GM08714 (cell line): ENCODE measurements around the gene SAMD9L.
"Not testable (repeated sequence)": the region's sequence is repeated elsewhere in the genome, so short reads cannot be mapped to it uniquely, and the experiment has no call there.

Experiments
- H3K4me3 ChIP-seq: fragments of 200-500 bp; sonication (Bioruptor generic); 2 replicates; pipeline ENCODE4 v1.5.1; 2014; ENCODE audit warnings: mild to moderate bottlenecking, low read length, inconsistent platforms
- ZNF274 ChIP-seq: IDR thresholded peaks from 2 replicates; pipeline ENCODE4 v1.6.1; 2012; ENCODE audit warnings: mild to moderate bottlenecking, low read depth, low read length

The SAMD9L gene

DNA sequence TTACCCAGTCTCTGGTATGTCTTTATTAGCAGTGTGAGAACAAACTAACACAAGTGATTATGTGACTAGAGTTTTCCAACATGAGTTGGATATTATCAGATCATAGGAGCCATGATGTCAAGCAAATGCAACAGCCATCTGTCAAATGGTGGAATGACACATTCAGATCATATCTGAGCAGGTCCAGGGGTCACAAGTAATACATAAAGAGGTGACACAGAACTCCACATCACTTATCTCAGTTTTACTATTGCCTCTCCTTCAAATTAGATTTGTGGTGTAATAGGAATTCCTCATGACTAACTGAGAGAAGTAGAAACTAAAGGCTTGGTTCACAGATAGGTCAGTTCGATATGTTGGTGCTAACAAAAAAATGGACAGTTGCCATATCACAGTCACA, 12.2 kb upstream of the SAMD9L start:
- no peak overlapping the region for H3K4me3 ChIP-seq
- no peak for TF ChIP-seq ZNF274

GRCh38 chr7:93159490-93159889, 11.3 kb upstream of the SAMD9L start:
- no peak overlapping the region for H3K4me3 ChIP-seq
- no peak for TF ChIP-seq ZNF274

DNA sequence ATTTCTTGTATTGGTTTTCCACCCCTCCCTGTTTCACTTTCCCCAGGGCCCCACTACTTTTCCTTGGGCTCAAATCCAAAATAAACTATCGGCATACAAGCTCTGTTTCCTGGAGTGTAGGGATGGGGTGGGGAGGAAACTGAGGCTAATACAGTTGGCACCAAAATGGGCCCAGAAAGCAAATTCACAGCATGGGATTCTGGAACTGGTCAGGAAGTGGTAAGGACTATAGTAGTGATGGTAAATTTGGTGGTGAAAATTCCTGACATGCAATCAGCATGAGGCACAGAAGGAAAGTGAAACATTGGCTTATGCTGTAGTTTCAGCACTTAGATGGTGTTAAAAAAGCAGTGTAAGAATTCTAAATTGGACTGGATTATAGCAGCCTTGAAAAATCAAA, 8.7 kb upstream of the SAMD9L start:
- no peak for TF ChIP-seq ZNF274
- no peak overlapping the region for H3K4me3 ChIP-seq

- TF ChIP-seq ZNF274: no peak
- H3K4me3 ChIP-seq: no peak overlapping the region
These were observed 2.1 kb upstream of the SAMD9L start for GRCh38 chr7:93150200-93150835.

DNA sequence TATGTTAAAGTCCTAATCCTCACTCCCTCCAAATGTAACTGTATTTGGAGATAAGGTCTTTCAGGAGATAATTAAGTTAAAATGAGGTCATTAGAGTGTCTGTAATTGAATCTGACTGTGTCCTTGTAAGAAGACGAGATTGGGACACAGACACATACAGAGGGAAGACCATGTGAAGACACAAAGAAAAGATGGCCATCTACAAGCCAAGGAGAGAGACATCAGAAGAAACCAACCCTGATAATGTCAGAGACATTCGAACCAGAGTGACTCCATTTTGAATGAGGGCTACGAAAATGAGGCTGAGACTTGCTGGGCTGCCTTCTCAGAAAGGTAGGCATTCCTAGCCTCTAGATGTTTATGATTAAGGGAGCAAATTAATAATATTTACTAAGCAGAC, 542 bp upstream of the SAMD9L start:
- TF ChIP-seq ZNF274: no peak
- no peak overlapping the region; the same call in 1 of the 2 replicates for H3K4me3 ChIP-seq

DNA sequence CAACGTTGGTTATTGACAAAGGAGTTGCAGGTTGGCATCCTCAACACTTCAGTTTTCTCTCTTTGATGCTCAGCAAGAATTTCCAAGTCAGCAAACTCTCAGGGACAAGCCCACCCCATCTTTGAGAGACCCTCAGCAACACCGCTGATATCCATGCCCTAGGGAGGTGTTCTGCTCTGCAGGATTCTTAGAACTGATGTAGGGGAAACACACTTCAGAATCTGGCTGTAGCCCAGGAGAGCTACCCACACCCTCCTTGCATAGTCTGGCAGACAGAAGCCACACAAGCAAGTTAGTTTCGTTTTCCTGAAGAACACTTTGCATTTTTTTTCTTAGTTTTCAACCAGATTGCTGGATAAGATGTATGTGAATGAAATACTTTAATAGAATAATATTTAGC, 822 bp downstream of the SAMD9L start:
- no peak for TF ChIP-seq ZNF274
- H3K4me3 ChIP-seq: peak overlapping the region; percentile 99

GRCh38 chr7:93146472-93147141, 1.6 kb downstream of the SAMD9L start:
- no peak for TF ChIP-seq ZNF274
- H3K4me3 ChIP-seq: peak overlapping the region; percentile 99

- H3K4me3 ChIP-seq: peak overlapping the region; percentile 99
- TF ChIP-seq ZNF274: no peak
These were observed 2.1 kb downstream of the SAMD9L start for GRCh38 chr7:93146036-93146435.

- TF ChIP-seq ZNF274: no peak
- H3K4me3 ChIP-seq: no peak overlapping the region
These were observed 2.8 kb downstream of the SAMD9L start for GRCh38 chr7:93145354-93145753.

GRCh38 chr7:93142127-93142526, 6.1 kb downstream of the SAMD9L start:
- no peak for TF ChIP-seq ZNF274
- H3K4me3 ChIP-seq: no peak overlapping the region

GRCh38 chr7:93140582-93141191, 7.5 kb downstream of the SAMD9L start:
- no peak for TF ChIP-seq ZNF274
- H3K4me3 ChIP-seq: no peak overlapping the region

- TF ChIP-seq ZNF274: no peak
- H3K4me3 ChIP-seq: no peak overlapping the region
These were observed 9.6 kb downstream of the SAMD9L start for GRCh38 chr7:93138576-93138975.

DNA sequence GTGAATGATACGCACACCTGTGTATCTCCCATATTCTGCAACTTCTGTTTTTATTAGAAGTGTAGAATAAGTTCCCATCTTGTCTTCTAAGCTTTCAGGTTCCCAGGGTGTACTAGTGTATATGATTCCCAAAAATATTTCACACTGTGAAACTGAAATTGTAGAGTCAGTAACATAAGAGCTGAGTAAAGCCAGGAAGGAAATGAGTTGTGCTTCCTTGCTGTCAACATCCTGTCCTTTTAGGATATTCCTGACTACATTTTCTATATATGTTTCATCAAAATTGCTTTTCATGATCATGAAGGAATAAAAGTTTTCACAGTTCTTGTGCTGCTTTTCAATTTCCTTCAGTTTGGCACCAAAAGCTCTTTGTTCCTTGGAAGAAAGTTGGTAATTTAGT, 15.2 kb downstream of the SAMD9L start:
- no peak overlapping the region for H3K4me3 ChIP-seq
- TF ChIP-seq ZNF274: no peak

GRCh38 chr7:93132216-93132615, 16.0 kb downstream of the SAMD9L start:
- no peak overlapping the region for H3K4me3 ChIP-seq
- no peak for TF ChIP-seq ZNF274

DNA sequence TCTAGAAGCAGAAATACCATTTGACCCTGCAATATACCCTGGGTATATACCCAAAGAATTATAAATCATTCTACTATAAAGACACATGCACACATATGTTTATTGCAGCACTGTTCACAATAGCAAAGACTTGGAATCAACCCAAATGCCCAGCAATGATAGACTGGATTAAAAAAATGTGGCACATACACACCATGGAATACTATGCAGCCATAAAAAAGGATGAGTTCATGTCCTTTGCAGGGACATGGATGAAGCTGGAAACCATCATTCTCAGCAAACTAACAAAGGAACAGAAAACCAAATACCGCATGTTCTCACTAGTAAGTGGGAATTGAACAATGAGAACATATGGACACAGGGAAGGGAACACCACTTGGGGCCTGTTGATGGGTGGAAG, 21.2 kb downstream of the SAMD9L start:
- H3K4me3 ChIP-seq: not testable (repeated sequence)

GRCh38 chr7:93123532-93123931, 24.7 kb downstream of the SAMD9L start:
- not testable (repeated sequence) for H3K4me3 ChIP-seq
